IPS-20b (cell line): Measurements from ENCODE around the gene SELENOI.
"Not testable (repeated sequence)": the region's sequence is repeated elsewhere in the genome, so short reads cannot be mapped to it uniquely, and the experiment has no call there.

ENCODE experiments used
- H3K27ac ChIP-seq: one replicate; pipeline ENCODE4 v1.5.1; 2013; ENCODE audit warnings: low read length
- H3K27me3 ChIP-seq: 2 replicates; pipeline ENCODE4 v1.6.1; 2013; ENCODE audit warnings: mild to moderate bottlenecking, low read length, inconsistent platforms; ENCODE audit not compliant: insufficient read depth
- H3K36me3 ChIP-seq: 2 replicates; pipeline ENCODE4 v1.6.1; 2013; ENCODE audit warnings: low read depth, mild to moderate bottlenecking, inconsistent platforms, low read length, moderate library complexity; ENCODE audit not compliant: insufficient read depth
- H3K4me1 ChIP-seq: 2 replicates; pipeline ENCODE4 v1.6.1; 2013; ENCODE audit warnings: mild to moderate bottlenecking, control low read depth, inconsistent platforms, low read length, moderate library complexity; ENCODE audit not compliant: insufficient read depth
- H3K4me3 ChIP-seq: 2 replicates; pipeline ENCODE4 v1.5.1; 2013; ENCODE audit warnings: mild to moderate bottlenecking, low read length, inconsistent platforms
- H3K9ac ChIP-seq: 2 replicates; pipeline ENCODE4 v1.6.1; 2013; ENCODE audit warnings: low read depth, mild to moderate bottlenecking, inconsistent platforms, low read length, moderate library complexity
- H3K9me3 ChIP-seq: 2 replicates; pipeline ENCODE4 v1.6.1; 2013; ENCODE audit warnings: mild to moderate bottlenecking, low read depth, low read length, inconsistent platforms; ENCODE audit not compliant: insufficient read depth

SELENOI gene

GRCh38 chr2:26345545-26346453 lies at the start of gene SELENOI:
Gene SELENOI (plus strand): TSS chr2:26346143. CDS start chr2:26346233, 90 bp downstream.
- Histone ChIP-seq H3K36me3 (no peaks in the 10 kb centered on the region), H3K4me1 (peaks cover 8% of the 10 kb centered on the region; the same call in 1 of the 2 replicates), H3K9ac (peak within 1 kb of the TSS; percentile 97), H3K4me3 (peak within 1 kb of the TSS; percentile 94), H3K27me3 (no peaks in the 10 kb centered on the region), H3K9me3 (no peaks in the 10 kb centered on the region), H3K27ac (peak within 1 kb of the TSS; percentile 99)

GRCh38 chr2:26297061-26297460 lies 48.9 kb upstream of the SELENOI start:
- H3K36me3 ChIP-seq = no peaks in the 10 kb centered on the region
- H3K4me3 ChIP-seq = no peak overlapping the region
- H3K27ac ChIP-seq = no peak overlapping the region
- H3K9ac ChIP-seq = no peak overlapping the region
- peaks cover 19% of the 10 kb centered on the region; the same call in 1 of the 2 replicates for H3K4me1 ChIP-seq
- peaks cover 40% of the 10 kb centered on the region for H3K27me3 ChIP-seq
- no peaks in the 10 kb centered on the region for H3K9me3 ChIP-seq

GRCh38 chr2:26298286-26298637 lies 47.7 kb upstream of the SELENOI start:
- H3K4me3 ChIP-seq = peak overlapping the region; percentile 88
- H3K27me3 ChIP-seq = peaks cover 40% of the 10 kb centered on the region
- no peak overlapping the region for H3K27ac ChIP-seq
- H3K9me3 ChIP-seq = no peaks in the 10 kb centered on the region
- no peaks in the 10 kb centered on the region for H3K36me3 ChIP-seq
- H3K4me1 ChIP-seq = peaks cover 19% of the 10 kb centered on the region; the same call in 1 of the 2 replicates
- H3K9ac ChIP-seq = peak overlapping the region; percentile 82; the same call in 1 of the 2 replicates

- H3K27me3 ChIP-seq = peaks cover 40% of the 10 kb centered on the region
- no peaks in the 10 kb centered on the region for H3K36me3 ChIP-seq
- H3K4me3 ChIP-seq = peak overlapping the region; percentile 88
- peaks cover 19% of the 10 kb centered on the region; the same call in 1 of the 2 replicates for H3K4me1 ChIP-seq
- H3K27ac ChIP-seq = peak overlapping the region; percentile 21
- no peaks in the 10 kb centered on the region for H3K9me3 ChIP-seq
- peak overlapping the region; percentile 82 for H3K9ac ChIP-seq
Measured at GRCh38 chr2:26298638-26299393, 47.1 kb upstream of the SELENOI start.

- Histone ChIP-seq H3K27me3 (peaks cover 40% of the 10 kb centered on the region), H3K4me3 (peak overlapping the region; percentile 88), H3K4me1 (peaks cover 19% of the 10 kb centered on the region; the same call in 1 of the 2 replicates), H3K27ac (peak overlapping the region; percentile 21), H3K9ac (peak overlapping the region; percentile 82), H3K36me3 (no peaks in the 10 kb centered on the region), H3K9me3 (no peaks in the 10 kb centered on the region)
Measured at GRCh38 chr2:26299471-26300101, 46.4 kb upstream of the SELENOI start.

- H3K27me3 ChIP-seq = peaks cover 40% of the 10 kb centered on the region
- peaks cover 19% of the 10 kb centered on the region; the same call in 1 of the 2 replicates for H3K4me1 ChIP-seq
- H3K36me3 ChIP-seq = no peaks in the 10 kb centered on the region
- no peak overlapping the region for H3K27ac ChIP-seq
- peak overlapping the region; percentile 88 for H3K4me3 ChIP-seq
- peak overlapping the region; percentile 71; the same call in 1 of the 2 replicates for H3K9ac ChIP-seq
- no peaks in the 10 kb centered on the region for H3K9me3 ChIP-seq
Measured at GRCh38 chr2:26300234-26300925, 45.6 kb upstream of the SELENOI start.

GRCh38 chr2:26302846-26303245 lies 43.1 kb upstream of the SELENOI start:
- Histone ChIP-seq H3K4me3 (no peak overlapping the region), H3K27me3 (peaks cover 29% of the 10 kb centered on the region), H3K36me3 (no peaks in the 10 kb centered on the region), H3K4me1 (peaks cover 16% of the 10 kb centered on the region; the same call in 1 of the 2 replicates), H3K27ac (no peak overlapping the region), H3K9ac (no peak overlapping the region), H3K9me3 (no peaks in the 10 kb centered on the region)

GRCh38 chr2:26305094-26305493 lies 40.8 kb upstream of the SELENOI start:
- H3K9ac ChIP-seq, H3K9me3 ChIP-seq, H3K4me3 ChIP-seq, H3K36me3 ChIP-seq, H3K27ac ChIP-seq: not testable (repeated sequence)
- H3K4me1 ChIP-seq = peaks cover 15% of the 10 kb centered on the region; the same call in 1 of the 2 replicates
- 0 out of 2 replicates have a peak, but pooled peaks cover 11% of the 10 kb centered on the region for H3K27me3 ChIP-seq

GRCh38 chr2:26305540-26305939 lies 40.4 kb upstream of the SELENOI start:
- Histone ChIP-seq H3K27ac (no peak overlapping the region), H3K4me3 (no peak overlapping the region), H3K9ac (no peak overlapping the region), H3K27me3 (0 out of 2 replicates have a peak, but pooled peaks cover 8% of the 10 kb centered on the region), H3K4me1 (peaks cover 10% of the 10 kb centered on the region; the same call in 1 of the 2 replicates), H3K36me3 (no peaks in the 10 kb centered on the region), H3K9me3 (no peaks in the 10 kb centered on the region)

GRCh38 chr2:26309921-26310320 lies 36.0 kb upstream of the SELENOI start:
- H3K4me1 ChIP-seq = no peaks in the 10 kb centered on the region
- no peak overlapping the region for H3K4me3 ChIP-seq
- no peak overlapping the region for H3K27ac ChIP-seq
- no peaks in the 10 kb centered on the region for H3K36me3 ChIP-seq
- H3K9ac ChIP-seq = no peak overlapping the region
- H3K9me3 ChIP-seq = no peaks in the 10 kb centered on the region
- no peaks in the 10 kb centered on the region for H3K27me3 ChIP-seq

GRCh38 chr2:26312471-26312870 lies 33.5 kb upstream of the SELENOI start:
- no peak overlapping the region for H3K27ac ChIP-seq
- H3K27me3 ChIP-seq = no peaks in the 10 kb centered on the region
- H3K9ac ChIP-seq = no peak overlapping the region
- no peaks in the 10 kb centered on the region for H3K4me1 ChIP-seq
- no peak overlapping the region for H3K4me3 ChIP-seq
- H3K9me3 ChIP-seq = no peaks in the 10 kb centered on the region
- no peaks in the 10 kb centered on the region for H3K36me3 ChIP-seq
